Endothelial cell of umbilical vein (primary cell): Measurements from ENCODE around the gene TNS4. TPM values are rescaled to one million over a fixed set of nuclear protein-coding genes. Genes with fewer than 3 reads are reported as not detected.

Experiments
- BruUV-seq: library from RNA; stranded (reverse); fragments of 400-500 nt; replicated peaks from 2 replicates; lab custom pipeline; 2021; lab: Mats Ljungman, UMichigan
- CTCF ChIA-PET: fragments of 300-600, 350-600 bp; sonication (Branson Sonifier 250); formaldehyde crosslinking; loops from one replicate; lab custom pipeline; 2021; ENCODE audit warnings: antibody characterized with exemption, inconsistent platforms; lab: Charles Lee
- POLR2A ChIA-PET: fragments of 300-600, 350-600 bp; sonication (Branson Sonifier 250); formaldehyde crosslinking; loops from one replicate; lab custom pipeline; 2021; ENCODE audit warnings: antibody characterized with exemption, inconsistent platforms; lab: Charles Lee
- DNase-seq: peaks from one replicate; pipeline ENCODE4 v3.0.0-alpha.2; 2011; ENCODE audit warnings: low read depth, low spot score
- FAIRE-seq: peaks from 2 replicates; lab custom pipeline; 2011; peaks lifted over from hg19 to GRCh38; lab: Jason Lieb, UNC
- H2AFZ ChIP-seq: 2 replicates; pipeline ENCODE4 v1.6.0; 2012; ENCODE audit warnings: low read depth, low read length, control low read depth, inconsistent platforms
- H3K27ac ChIP-seq: 2 replicates; pipeline ENCODE4 v1.5.1; 2011; ENCODE audit warnings: low read depth, mild to moderate bottlenecking, control low read depth, low read length, moderate library complexity; ENCODE audit not compliant: insufficient read depth
- H3K27me3 ChIP-seq, 2 experiments: 2 replicates each; pipeline versions ENCODE4 v1.6.0 to v1.6.1; 2011; ENCODE audit warnings: low read length in 2 of 2, mixed read lengths in 1 of 2; ENCODE audit not compliant: control insufficient read depth in 2 of 2, insufficient read depth in 2 of 2
- H3K36me3 ChIP-seq, 2 experiments: 2 replicates in 1 of 2; 3 replicates in 1 of 2; pipeline ENCODE4 v1.5.1; 2011; ENCODE audit warnings: low read length in 2 of 2, mild to moderate bottlenecking in 1 of 2, moderate library complexity in 1 of 2; ENCODE audit not compliant: control insufficient read depth in 2 of 2, insufficient read depth in 2 of 2; ENCODE audit errors: extremely low read depth in 1 of 2
- H3K4me1 ChIP-seq: 3 replicates; pipeline ENCODE4 v1.5.1; 2011; ENCODE audit warnings: mild to moderate bottlenecking, low read length; ENCODE audit not compliant: control insufficient read depth, insufficient read depth; ENCODE audit errors: extremely low read depth
- H3K4me2 ChIP-seq: 2 replicates; pipeline ENCODE4 v1.6.1; 2011; ENCODE audit warnings: low read length, control low read depth, mixed read lengths; ENCODE audit not compliant: insufficient read depth
- H3K4me3 ChIP-seq, 3 experiments: fragments of 200-600 bp in 1 of 3; sonication (generic), shearing (Covaris generic) in 1 of 3; replicated peaks in 1 of 3; 2 replicates each; pipeline ENCODE4 v1.5.1; 2011 to 2016; ENCODE audit warnings: control low read depth in 3 of 3, low read length in 3 of 3, mild to moderate bottlenecking in 2 of 3, inconsistent platforms in 1 of 3, low read depth in 1 of 3, moderate library complexity in 1 of 3; ENCODE audit not compliant: insufficient read depth in 1 of 3
- H3K79me2 ChIP-seq: 2 replicates; pipeline ENCODE4 v1.6.0; 2012; ENCODE audit warnings: low read length, inconsistent platforms; ENCODE audit not compliant: control insufficient read depth, insufficient read depth
- H3K9ac ChIP-seq: replicated peaks from 2 replicates; pipeline ENCODE3; 2011; ENCODE audit warnings: low read length, control low read depth; ENCODE audit not compliant: insufficient read depth; ENCODE audit errors: extremely low read depth
- H3K9me1 ChIP-seq: replicated peaks from 3 replicates; pipeline ENCODE4 v1.6.0; 2011; ENCODE audit warnings: mild to moderate bottlenecking, low read length; ENCODE audit not compliant: control insufficient read depth, insufficient read depth; ENCODE audit errors: extremely low read depth
- H3K9me3 ChIP-seq: replicated peaks from 2 replicates; pipeline ENCODE4 v1.5.1; 2012; ENCODE audit warnings: low read length, inconsistent platforms; ENCODE audit not compliant: control insufficient read depth, insufficient read depth
- H4K20me1 ChIP-seq: replicated peaks from 2 replicates; pipeline ENCODE3; 2011; ENCODE audit warnings: mild to moderate bottlenecking, low read length; ENCODE audit not compliant: control insufficient read depth, insufficient read depth; ENCODE audit errors: extremely low read depth
- EZH2 ChIP-seq: IDR thresholded peaks from 2 replicates; pipeline ENCODE4 v1.6.1; 2012; ENCODE audit warnings: borderline replicate concordance, low read depth, mild to moderate bottlenecking, moderate library complexity, low read length, inconsistent platforms; ENCODE audit not compliant: severe bottlenecking
- FOS ChIP-seq: IDR thresholded peaks from 2 replicates; pipeline ENCODE4 v1.6.1; 2011; ENCODE audit warnings: mild to moderate bottlenecking, low read length, moderate library complexity, borderline replicate concordance; ENCODE audit not compliant: insufficient read depth
- GATA2 ChIP-seq: IDR thresholded peaks from 2 replicates; pipeline ENCODE4 v1.7.0; 2011; ENCODE audit warnings: low read depth, mild to moderate bottlenecking, moderate library complexity, mixed read lengths, low read length; ENCODE audit not compliant: insufficient read length, insufficient read depth
- JUN ChIP-seq: IDR thresholded peaks from 2 replicates; pipeline ENCODE4 v1.6.1; 2011; ENCODE audit warnings: borderline replicate concordance, low read depth; ENCODE audit not compliant: insufficient read length, insufficient read depth
- MYC ChIP-seq: IDR thresholded peaks from one replicate; pipeline ENCODE4 v1.6.1; 2011; ENCODE audit warnings: mild to moderate bottlenecking, low read depth, low read length
- POLR2A ChIP-seq: IDR thresholded peaks from 2 replicates; pipeline ENCODE4 v1.6.1; 2012; ENCODE audit warnings: low read depth, mild to moderate bottlenecking, control low read depth, low read length
- POLR2AphosphoS5 ChIP-seq: IDR thresholded peaks from 2 replicates; pipeline ENCODE4 v1.6.1; 2012; ENCODE audit warnings: low read depth, mild to moderate bottlenecking, control low read depth, low read length, moderate library complexity; ENCODE audit not compliant: insufficient read depth
- dilution Hi-C: fragments of 300-500 bp; cut with MboI; formaldehyde crosslinking; loops from one replicate; pipeline ENCODE4 v1.15.0; 2019; ENCODE audit warnings: low sequenced_read_pairs; ENCODE audit not compliant: extremely low pct_ligation_motif_present
- intact Hi-C: fragments of 100-400 bp; cut with micrococcal nuclease; formaldehyde crosslinking; loops from one replicate; pipeline ENCODE4 v1.10.0; 2022
- polyA plus RNA-seq, 4 experiments: library from polyadenylated mRNA; depleted of rRNA in 3 of 4; stranded (reverse) in 3 of 4; unstranded in 1 of 4; fragments of >200 nt; gene quantifications; 2 replicates each; pipeline versions ENCODE4 v1.2.1 to v1.2.3, GENCODE V29; 2011 to 2012; ENCODE audit warnings: missing spikeins in 1 of 4
- total RNA-seq: library from RNA; stranded (reverse); gene quantifications from 2 replicates; pipeline ENCODE4 v1.2.3, GENCODE V29; 2021
- TF ChIP-seq, protein P1 (sequence below), 2 donors: IDR thresholded peaks; 1 replicate in 1 of 2; 2 replicates in 1 of 2; pipeline ENCODE4 v1.5.1; 2011; ENCODE audit warnings: low read length in 2 of 2, mild to moderate bottlenecking in 2 of 2, moderate library complexity in 2 of 2, control low read depth in 1 of 2, inconsistent platforms in 1 of 2, low read depth in 1 of 2; ENCODE audit not compliant: insufficient read depth in 1 of 2; ENCODE audit errors: extremely low read depth in 1 of 2
- TF ChIP-seq, protein P2 (sequence below): IDR thresholded peaks from 2 replicates; pipeline ENCODE4 v1.6.1; 2011; ENCODE audit not compliant: insufficient read depth, insufficient read length

The TNS4 gene
- total and polyA plus RNA-seq, 2 donors (not counting 3 experiments of a cell fraction or from before 2014, with no cell fraction given), result not detected

DNA sequence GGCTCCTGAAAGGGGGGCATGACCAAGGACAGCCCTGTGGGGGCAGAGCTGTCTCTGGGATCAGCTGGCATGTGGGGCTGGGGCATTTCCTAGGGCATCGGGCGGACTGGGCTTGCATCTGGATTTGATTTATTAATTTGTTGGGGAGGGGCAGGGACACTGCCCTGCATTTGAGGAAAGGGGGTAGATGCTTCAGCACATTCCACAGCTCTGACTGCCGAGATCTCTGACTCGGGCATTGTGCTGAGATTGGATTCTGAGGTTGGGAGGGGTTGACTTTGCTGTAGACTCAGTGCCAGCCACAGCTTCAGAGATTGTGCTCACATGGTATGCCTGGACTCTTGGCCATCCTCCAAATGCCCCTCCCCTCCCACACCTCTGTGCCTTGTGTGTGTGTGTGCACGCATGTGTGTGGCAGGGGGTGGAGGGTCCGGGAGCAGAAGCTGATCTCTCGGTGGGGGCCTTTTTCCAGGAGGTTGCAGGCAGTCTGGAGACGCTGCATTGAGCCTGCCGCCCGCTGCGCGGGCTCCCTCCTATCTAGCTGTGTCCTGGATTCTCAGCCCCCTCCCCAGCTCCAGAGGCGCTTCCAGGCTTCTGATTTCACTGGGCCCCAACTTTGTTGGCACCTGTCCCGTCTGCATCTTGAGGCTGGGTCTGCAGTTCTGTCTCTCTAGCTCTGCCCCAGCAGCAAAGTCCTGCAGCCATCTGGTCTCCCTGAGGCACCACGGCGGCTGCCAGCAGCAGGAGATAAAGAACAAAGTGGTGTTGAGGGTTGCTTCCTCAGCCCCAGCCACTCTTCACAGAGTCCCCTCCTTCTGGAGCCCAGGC lies 43.2 kb downstream of the TNS4 start:
- no peaks in the 10 kb centered on the region for H3K4me1 ChIP-seq
- H2AFZ ChIP-seq, result no peak overlapping the region
- H3K9ac ChIP-seq, result no peak overlapping the region
- intact Hi-C loops, result no loop called here
- no TSS peak for BruUV-seq
- DNase-seq, result no peak
- no peak overlapping the region for H3K27ac ChIP-seq
- no peak for FAIRE-seq
- no peaks in the 10 kb centered on the region for H4K20me1 ChIP-seq
- H3K4me3 ChIP-seq, result no peak overlapping the region
- ChIA-PET CTCF (interaction anchor here (1.6 to 4.5 kb wide), 2 partner anchors 18 to 102 kb away, joined by 3 to 31 read pairs; no protein-coding TSS in a partner anchor), POLR2A (no interaction called here)
- no peaks in the 10 kb centered on the region for H3K9me3 ChIP-seq
- no peaks in the 10 kb centered on the region for H3K9me1 ChIP-seq
- dilution Hi-C loops, result no loop called here
- H3K79me2 ChIP-seq, result no peaks in the 10 kb centered on the region
- TF ChIP-seq, protein P1, sequence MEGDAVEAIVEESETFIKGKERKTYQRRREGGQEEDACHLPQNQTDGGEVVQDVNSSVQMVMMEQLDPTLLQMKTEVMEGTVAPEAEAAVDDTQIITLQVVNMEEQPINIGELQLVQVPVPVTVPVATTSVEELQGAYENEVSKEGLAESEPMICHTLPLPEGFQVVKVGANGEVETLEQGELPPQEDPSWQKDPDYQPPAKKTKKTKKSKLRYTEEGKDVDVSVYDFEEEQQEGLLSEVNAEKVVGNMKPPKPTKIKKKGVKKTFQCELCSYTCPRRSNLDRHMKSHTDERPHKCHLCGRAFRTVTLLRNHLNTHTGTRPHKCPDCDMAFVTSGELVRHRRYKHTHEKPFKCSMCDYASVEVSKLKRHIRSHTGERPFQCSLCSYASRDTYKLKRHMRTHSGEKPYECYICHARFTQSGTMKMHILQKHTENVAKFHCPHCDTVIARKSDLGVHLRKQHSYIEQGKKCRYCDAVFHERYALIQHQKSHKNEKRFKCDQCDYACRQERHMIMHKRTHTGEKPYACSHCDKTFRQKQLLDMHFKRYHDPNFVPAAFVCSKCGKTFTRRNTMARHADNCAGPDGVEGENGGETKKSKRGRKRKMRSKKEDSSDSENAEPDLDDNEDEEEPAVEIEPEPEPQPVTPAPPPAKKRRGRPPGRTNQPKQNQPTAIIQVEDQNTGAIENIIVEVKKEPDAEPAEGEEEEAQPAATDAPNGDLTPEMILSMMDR (IDR thresholded peaks at IDR 0.05; ENCODE audit: extremely low read depth in 1 of 2, insufficient read depth in 1 of 2, low read depth in 1 of 2, low read length in 2 of 2), result no peak
- TF ChIP-seq POLR2A, result no peak
- TF ChIP-seq MYC, result no peak
- no peak for TF ChIP-seq POLR2AphosphoS5
- TF ChIP-seq FOS, result no peak
- TF ChIP-seq, protein P2, sequence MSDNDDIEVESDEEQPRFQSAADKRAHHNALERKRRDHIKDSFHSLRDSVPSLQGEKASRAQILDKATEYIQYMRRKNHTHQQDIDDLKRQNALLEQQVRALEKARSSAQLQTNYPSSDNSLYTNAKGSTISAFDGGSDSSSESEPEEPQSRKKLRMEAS, result no peak
- TF ChIP-seq JUN, result no peak
- TF ChIP-seq GATA2, result no peak
- no peak for TF ChIP-seq EZH2
- H3K27me3 ChIP-seq, result no peaks in the 10 kb centered on the region
- H3K4me2 ChIP-seq, result no peak overlapping the region
- H3K36me3 ChIP-seq, result peaks cover 20 to 54% of the 10 kb centered on the region in 2 experiments
